8988T (cell line): ENCODE data around the gene PRDM1.
"Not testable (repeated sequence)": the region's sequence is repeated elsewhere in the genome, so short reads cannot be mapped to it uniquely, and the experiment has no call there.

Experiments used
- DNase-seq: peaks from one replicate; pipeline ENCODE4 v3.0.0; 2011

Gene PRDM1

DNA sequence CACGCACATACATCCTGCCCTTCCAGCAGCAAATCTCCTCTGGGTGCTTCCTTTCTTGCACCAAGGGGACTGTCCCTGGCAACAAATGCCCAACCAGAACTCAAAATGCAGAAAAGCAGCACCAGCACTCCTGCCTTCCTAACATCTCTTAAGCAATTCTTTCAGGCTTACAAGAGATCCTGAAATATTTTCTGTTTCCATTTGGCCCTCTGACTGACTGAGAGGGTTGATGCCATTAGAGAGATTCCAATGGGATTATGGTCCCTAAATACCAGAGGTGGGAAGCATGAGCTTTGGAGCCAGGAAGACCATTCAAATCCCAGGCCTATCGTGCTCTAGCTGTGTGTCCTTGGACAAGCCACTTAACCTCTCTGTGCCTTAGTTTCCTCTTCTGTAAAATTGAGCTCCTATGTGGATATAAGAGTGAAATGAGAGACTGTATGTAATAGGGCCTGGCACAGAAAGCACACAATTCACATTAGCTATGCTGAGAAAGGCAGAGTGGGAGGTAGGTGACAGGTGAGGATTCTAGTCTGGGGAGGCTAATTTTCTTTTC, 56.8 kb downstream of the PRDM1 start:
- no peak for DNase-seq

DNA sequence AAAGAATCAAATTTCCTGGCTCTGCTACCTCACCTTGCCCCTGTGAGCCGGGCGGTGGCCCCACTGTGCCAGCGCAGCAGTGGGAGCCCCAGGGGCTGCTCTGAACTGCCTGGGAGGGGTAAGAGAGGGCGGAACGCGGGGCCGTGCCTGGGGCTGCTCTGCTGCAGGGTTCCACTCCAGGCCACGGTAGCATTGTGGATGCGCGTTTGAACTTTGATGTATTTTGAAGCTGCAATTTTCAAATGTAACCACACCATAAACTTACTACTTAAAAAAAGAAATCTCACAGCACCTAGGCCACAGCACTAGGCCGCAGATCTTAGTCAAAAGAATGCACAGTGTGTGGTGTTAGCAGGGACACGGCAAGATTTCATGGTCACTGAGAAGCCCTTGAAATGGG, 57.5 kb downstream of the PRDM1 start:
- DNase-seq, result no peak

- DNase-seq, result no peak
Measured at GRCh38 chr6:106145144-106145543, 59.0 kb downstream of the PRDM1 start.

DNA sequence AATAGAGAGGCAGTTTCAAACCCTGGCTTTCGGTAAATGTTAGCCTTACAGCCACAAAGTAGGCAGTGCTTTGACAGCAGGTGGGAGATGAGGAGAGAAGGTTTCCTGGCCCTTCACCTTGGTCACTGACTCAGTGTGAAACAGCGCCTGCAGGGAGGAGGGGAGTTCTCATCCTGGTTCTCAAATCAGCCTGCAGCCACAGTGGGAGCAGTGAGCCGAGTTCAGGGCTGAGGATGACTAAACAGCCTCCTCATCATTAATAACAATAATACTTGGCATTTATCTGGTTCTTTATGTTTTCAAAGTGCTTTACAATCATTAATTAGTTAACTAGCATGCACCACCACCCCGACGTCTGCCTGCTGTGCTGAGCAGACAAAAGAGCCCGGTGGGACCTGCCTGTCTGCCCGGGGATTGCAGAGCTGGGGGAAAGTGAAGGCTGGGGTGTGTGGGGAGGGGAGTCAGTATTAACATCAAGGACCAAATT, 59.6 kb downstream of the PRDM1 start:
- DNase-seq, result no peak

- DNase-seq, result no peak
Measured at GRCh38 chr6:106146852-106147351, 60.8 kb downstream of the PRDM1 start.

GRCh38 chr6:106147476-106147875, 61.3 kb downstream of the PRDM1 start:
- DNase-seq, result no peak

GRCh38 chr6:106149472-106150069, 63.4 kb downstream of the PRDM1 start:
- DNase-seq, result no peak

- DNase-seq, result not testable (repeated sequence)
Measured at GRCh38 chr6:106152476-106152875, 66.3 kb downstream of the PRDM1 start.

- DNase-seq, result no peak
Measured at GRCh38 chr6:106152952-106153351, 66.8 kb downstream of the PRDM1 start.

GRCh38 chr6:106154326-106154725, 68.2 kb downstream of the PRDM1 start:
- DNase-seq, result no peak

- no peak for DNase-seq
Measured at GRCh38 chr6:106155219-106155830, 69.2 kb downstream of the PRDM1 start.

GRCh38 chr6:106156413-106156812, 70.3 kb downstream of the PRDM1 start:
- DNase-seq, result no peak

- no peak for DNase-seq
Measured at GRCh38 chr6:106156863-106157262, 70.7 kb downstream of the PRDM1 start.

- DNase-seq, result no peak
Measured at GRCh38 chr6:106158816-106159215, 72.7 kb downstream of the PRDM1 start.
